Activated CD4-positive, alpha-beta memory T cell treated with anti-CD3 and anti-CD28 coated beads for 36 hours (primary cell): ENCODE data around the gene SENP1. TPM values are rescaled to one million over a fixed set of nuclear protein-coding genes. Genes with fewer than 3 reads are reported as not detected.
"Not testable (repeated sequence)": the region's sequence is repeated elsewhere in the genome, so short reads cannot be mapped to it uniquely, and the experiment has no call there.

Source experiments
- CTCF ChIA-PET: fragments of 350-600 bp; sonication (Branson Sonifier 250); formaldehyde crosslinking; loops from one replicate; lab custom pipeline; 2021; ENCODE audit warnings: antibody characterized with exemption, inconsistent platforms; lab: Charles Lee
- POLR2A ChIA-PET: fragments of 350-600 bp; sonication (Branson Sonifier 250); formaldehyde crosslinking; loops from one replicate; lab custom pipeline; 2021; ENCODE audit warnings: antibody characterized with exemption; lab: Charles Lee
- DNase-seq: peaks from one replicate; pipeline ENCODE4 v3.0.0-alpha.2; 2020
- H3K27ac Mint-ChIP-seq: one replicate; pipeline ENCODE4 v1.8.0; 2021; ENCODE audit warnings: mixed read lengths
- H3K27me3 Mint-ChIP-seq: one replicate; pipeline ENCODE4 v1.8.0; 2021; ENCODE audit warnings: mixed read lengths
- H3K36me3 Mint-ChIP-seq: one replicate; pipeline ENCODE4 v1.8.0; 2021; ENCODE audit warnings: mixed read lengths
- H3K4me1 Mint-ChIP-seq: one replicate; pipeline ENCODE4 v1.8.0; 2021; ENCODE audit warnings: low read depth, mixed read lengths
- H3K4me3 Mint-ChIP-seq: one replicate; pipeline ENCODE4 v1.8.0; 2021; ENCODE audit warnings: mild to moderate bottlenecking, mixed read lengths
- H3K9me3 Mint-ChIP-seq: one replicate; pipeline ENCODE4 v1.8.0; 2021; ENCODE audit warnings: mixed read lengths
- intact Hi-C: fragments of 100-400 bp; cut with micrococcal nuclease; formaldehyde crosslinking; loops from one replicate; pipeline ENCODE4 v1.15.1; 2023
- total RNA-seq, 2 experiments: library from RNA; stranded (reverse); gene quantifications; one replicate each; pipeline ENCODE4 v1.2.3, GENCODE V29; 2021

SENP1 gene
- total RNA-seq, 2 experiments from 2014 or later: 37.7 to 41.6 TPM

DNA sequence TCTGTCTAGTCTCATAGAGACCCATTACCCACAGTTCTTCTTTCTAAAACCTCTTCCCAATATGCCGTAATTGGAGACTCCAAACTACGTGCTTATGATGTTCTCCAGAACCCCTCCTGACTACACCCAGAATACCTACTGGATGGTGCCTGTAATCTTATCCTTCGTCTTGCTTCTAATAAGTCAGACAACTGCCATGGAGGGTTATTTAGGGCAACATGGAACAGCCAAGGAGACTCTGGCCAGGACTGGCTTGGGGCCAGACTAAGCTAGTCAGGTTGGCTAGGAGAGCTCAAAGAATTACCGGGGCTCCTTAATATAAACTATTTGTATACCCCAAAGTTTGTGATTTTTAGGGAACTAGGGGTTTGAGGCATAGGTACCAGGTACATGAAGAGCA, 20.1 kb upstream of the SENP1 start:
- no peak overlapping the region for H3K4me3 Mint-ChIP-seq
- ChIA-PET POLR2A (no interaction called here), CTCF (interaction anchor here (1.2 kb wide), 1 partner anchor 72 kb away, joined by 3 read pairs; no protein-coding TSS in a partner anchor)
- intact Hi-C loops: no loop called here
- no peaks in the 10 kb centered on the region for H3K9me3 Mint-ChIP-seq
- peaks cover 2% of the 10 kb centered on the region for H3K4me1 Mint-ChIP-seq
- no peak overlapping the region for H3K27ac Mint-ChIP-seq
- peaks cover 24% of the 10 kb centered on the region for H3K36me3 Mint-ChIP-seq
- no peak for DNase-seq
- H3K27me3 Mint-ChIP-seq: no peaks in the 10 kb centered on the region

DNA sequence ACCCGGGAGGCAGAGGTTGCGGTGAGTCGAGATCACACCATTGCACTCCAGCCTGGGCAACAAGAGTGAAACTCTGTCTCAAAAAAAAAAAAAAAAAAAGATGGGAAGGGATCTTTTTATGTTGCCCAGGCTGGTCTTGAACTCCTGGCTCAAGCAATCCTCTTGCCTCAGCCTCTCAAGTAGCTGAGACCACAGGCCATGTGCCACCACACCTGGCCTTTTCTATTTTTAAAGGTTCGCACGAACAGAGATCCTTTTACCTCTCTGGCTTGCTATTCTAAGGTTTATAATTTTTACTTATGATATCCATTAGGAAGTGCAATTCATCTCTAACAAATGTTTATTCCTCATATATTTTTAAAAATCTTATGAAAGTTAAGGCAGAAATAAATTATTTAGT, 19.7 kb upstream of the SENP1 start:
- H3K4me3 Mint-ChIP-seq, H3K27ac Mint-ChIP-seq, DNase-seq, H3K4me1 Mint-ChIP-seq, intact Hi-C loops, H3K9me3 Mint-ChIP-seq, H3K27me3 Mint-ChIP-seq, POLR2A ChIA-PET: not testable (repeated sequence)
- H3K36me3 Mint-ChIP-seq: peaks cover 24% of the 10 kb centered on the region
- CTCF ChIA-PET: interaction anchor here (1.2 kb wide), 1 partner anchor 73 kb away, joined by 3 read pairs; no protein-coding TSS in a partner anchor

DNA sequence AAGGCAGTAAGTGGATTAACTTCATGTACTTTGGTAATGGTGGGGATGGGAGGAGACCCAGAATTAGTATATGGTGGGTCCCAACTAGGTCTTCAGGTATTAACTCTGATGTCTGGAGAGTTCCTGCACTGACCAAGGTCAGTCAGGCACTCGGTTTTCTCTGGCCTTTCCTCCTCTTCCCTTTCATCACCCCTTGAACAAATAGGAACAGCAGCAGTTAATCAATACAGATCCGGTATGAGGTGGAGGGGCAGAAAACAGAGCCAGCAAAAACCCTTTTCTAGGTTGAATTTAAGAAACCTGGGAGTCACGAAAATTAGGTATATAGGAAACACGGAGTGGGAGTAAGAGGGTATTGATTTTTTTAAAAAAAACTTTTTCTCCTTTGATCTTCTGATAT, 17.3 kb upstream of the SENP1 start:
- no peaks in the 10 kb centered on the region for H3K27me3 Mint-ChIP-seq
- H3K4me1 Mint-ChIP-seq: peaks cover 19% of the 10 kb centered on the region
- H3K27ac Mint-ChIP-seq: no peak overlapping the region
- ChIA-PET POLR2A (no interaction called here), CTCF (no interaction called here)
- no peaks in the 10 kb centered on the region for H3K9me3 Mint-ChIP-seq
- DNase-seq: no peak
- intact Hi-C loops: no loop called here
- peaks cover 26% of the 10 kb centered on the region for H3K36me3 Mint-ChIP-seq
- no peak overlapping the region for H3K4me3 Mint-ChIP-seq

DNA sequence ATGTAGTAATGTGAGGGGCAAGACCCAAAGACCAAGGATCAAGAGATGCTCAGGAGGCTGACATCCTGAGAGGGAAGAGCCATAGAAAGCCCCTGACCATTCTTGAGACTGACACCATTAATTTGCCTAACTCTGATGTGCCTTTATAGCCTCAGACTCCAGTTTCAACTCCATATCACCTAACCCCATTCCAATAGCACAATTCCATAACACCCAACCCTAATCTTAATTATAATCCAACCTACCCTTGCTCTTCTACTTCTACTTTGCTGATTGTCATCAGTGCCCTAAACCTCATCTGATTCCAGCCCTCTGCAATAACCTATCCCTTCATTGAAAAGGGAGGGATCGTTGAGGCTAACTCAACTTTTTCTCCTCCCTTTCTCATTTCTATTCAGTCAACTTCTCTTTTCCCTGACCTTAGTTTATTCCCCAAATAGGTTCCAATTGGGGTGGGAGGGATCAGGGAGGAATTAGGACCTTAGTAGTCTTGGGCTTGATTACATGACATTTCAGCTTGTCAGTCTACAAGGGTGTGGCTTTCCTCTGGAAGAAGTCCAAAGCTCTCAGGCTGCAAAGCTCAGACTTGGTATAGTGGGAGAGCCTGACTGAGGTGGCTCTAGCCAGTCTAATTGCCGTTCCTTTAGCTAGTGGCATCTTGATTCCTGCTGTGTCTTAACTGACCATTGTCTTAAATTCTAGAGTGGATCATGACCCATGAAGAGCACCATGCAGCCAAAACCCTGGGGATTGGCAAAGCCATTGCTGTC, 16.4 kb upstream of the SENP1 start:
- Mint-ChIP-seq H3K27ac (no peak overlapping the region), H3K9me3 (no peaks in the 10 kb centered on the region), H3K27me3 (no peaks in the 10 kb centered on the region), H3K36me3 (peaks cover 23% of the 10 kb centered on the region), H3K4me1 (peaks cover 19% of the 10 kb centered on the region), H3K4me3 (no peak overlapping the region)
- DNase-seq: no peak
- intact Hi-C loops: no loop called here
- ChIA-PET POLR2A (no interaction called here), CTCF (no interaction called here)

DNA sequence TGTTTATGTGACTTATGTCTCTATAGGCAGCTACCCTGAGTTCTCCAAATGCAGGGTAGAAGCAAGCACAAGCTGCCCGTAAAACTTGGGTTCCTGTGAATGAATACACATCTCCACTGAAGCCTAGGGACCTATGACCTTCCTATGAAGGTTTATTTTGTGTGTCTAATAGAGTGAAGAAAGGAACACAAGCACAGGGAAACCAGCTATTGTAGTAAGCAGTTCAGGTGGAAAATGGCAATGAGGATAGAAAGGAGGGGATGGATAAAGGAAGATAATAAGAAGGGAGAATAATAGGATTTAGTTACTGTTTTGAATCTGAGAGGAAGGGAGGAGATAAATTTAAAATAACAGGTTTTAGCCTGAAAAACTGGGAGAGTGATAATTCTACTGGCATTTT, 15.6 kb upstream of the SENP1 start:
- Mint-ChIP-seq H3K9me3 (no peaks in the 10 kb centered on the region), H3K4me1 (peaks cover 19% of the 10 kb centered on the region), H3K4me3 (no peak overlapping the region), H3K36me3 (peaks cover 17% of the 10 kb centered on the region), H3K27me3 (peaks cover 3% of the 10 kb centered on the region), H3K27ac (no peak overlapping the region)
- no peak for DNase-seq
- intact Hi-C loops: no loop called here
- ChIA-PET POLR2A (no interaction called here), CTCF (no interaction called here)

DNA sequence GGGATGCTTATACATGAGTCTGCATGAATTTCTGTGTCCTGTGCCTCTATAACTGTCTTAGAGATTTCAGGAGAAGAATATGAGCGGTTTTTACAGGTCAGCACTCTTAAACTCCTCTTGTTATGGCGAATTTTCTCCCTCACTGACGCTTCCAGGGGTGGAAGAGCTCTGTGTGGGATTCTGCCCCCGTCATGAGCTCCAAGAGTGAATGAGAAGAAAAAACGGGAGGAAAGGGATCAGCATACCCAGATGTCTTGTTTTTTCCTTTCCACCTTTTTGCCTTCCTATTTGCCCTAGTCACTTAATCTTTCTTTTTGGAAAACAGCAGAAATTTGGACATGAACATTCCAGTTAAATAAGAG, 13.9 kb upstream of the SENP1 start:
- Mint-ChIP-seq H3K27me3 (peaks cover 3% of the 10 kb centered on the region), H3K9me3 (no peaks in the 10 kb centered on the region), H3K27ac (no peak overlapping the region), H3K4me3 (peak overlapping the region; percentile 99), H3K4me1 (peaks cover 19% of the 10 kb centered on the region), H3K36me3 (peaks cover 9% of the 10 kb centered on the region)
- DNase-seq: no peak
- ChIA-PET CTCF (interaction anchor here (0.6 to 1.1 kb wide), 2 partner anchors 18 to 49 kb away, joined by 3 to 4 read pairs; no protein-coding TSS in a partner anchor), POLR2A (interaction anchor here (3.0 kb wide), 1 partner anchor 14 kb away, joined by 14 read pairs; the partner anchor contains the start of gene SENP1)
- intact Hi-C loops: loop anchor here (1.0 kb wide), 2 partner anchors 14 to 37 kb away; partner anchors contain the start of genes ASB8 and SENP1

DNA sequence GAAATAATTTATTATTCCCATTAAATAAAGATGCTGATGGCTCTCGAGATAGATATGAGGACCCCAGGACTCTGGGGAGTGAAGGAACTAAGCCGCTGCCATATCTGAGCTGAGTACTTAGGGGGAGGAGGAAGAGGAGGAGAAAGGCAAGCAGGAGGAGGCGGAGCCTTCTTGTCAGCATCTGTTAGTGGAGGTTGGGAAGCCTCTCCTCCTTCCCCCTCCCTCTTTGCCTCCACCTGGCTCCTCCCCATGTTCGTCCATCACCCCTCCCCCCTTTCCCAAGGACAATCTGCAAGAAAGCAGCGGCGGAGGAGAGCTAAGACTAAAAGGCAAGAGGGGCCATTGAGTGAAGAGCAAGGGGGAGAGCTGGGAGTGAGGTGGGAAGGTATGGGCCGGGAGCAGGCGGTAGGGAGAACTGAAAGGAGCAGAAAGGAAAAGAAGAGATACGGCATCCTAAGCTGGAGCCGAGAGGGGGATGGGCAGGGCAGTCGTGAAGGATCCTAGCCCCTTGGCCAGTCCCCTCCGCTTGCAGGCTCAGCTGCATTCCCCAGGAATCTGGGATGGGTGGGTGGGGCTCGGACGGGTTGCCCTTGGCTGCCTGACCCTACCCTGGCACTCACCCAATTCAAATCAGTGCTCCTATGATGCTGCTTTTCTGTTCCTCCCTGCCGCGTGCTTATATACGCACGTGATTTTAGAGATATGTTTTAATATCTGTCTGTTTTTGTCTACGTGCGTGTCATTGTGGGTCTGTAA, 13.4 kb upstream of the SENP1 start, which contains the start of gene PFKM:
PFKM (plus strand) TSS at position 287 of the 756 bp plus-strand sequence. CDS start 3,411 bp downstream, outside the sequence.
- Mint-ChIP-seq H3K27ac (peak within 1 kb of the TSS; percentile 76), H3K4me1 (peaks cover 19% of the 10 kb centered on the region), H3K9me3 (no peaks in the 10 kb centered on the region), H3K4me3 (peak within 1 kb of the TSS; percentile 99), H3K36me3 (peaks cover 7% of the 10 kb centered on the region), H3K27me3 (peaks cover 3% of the 10 kb centered on the region)
- peak; percentile 85 for DNase-seq
- POLR2A ChIA-PET: interaction anchor here (1.0 to 3.0 kb wide), 2 partner anchors 13 to 24 kb away, joined by 3 to 14 read pairs; partner anchors contain the start of gene SENP1
- intact Hi-C loops: loop anchor here (1.0 kb wide), 2 partner anchors 13 to 38 kb away; partner anchors contain the start of genes ASB8 and SENP1
- CTCF ChIA-PET: interaction anchor here (1.1 kb wide), 1 partner anchor 19 kb away, joined by 3 read pairs; no protein-coding TSS in a partner anchor

DNA sequence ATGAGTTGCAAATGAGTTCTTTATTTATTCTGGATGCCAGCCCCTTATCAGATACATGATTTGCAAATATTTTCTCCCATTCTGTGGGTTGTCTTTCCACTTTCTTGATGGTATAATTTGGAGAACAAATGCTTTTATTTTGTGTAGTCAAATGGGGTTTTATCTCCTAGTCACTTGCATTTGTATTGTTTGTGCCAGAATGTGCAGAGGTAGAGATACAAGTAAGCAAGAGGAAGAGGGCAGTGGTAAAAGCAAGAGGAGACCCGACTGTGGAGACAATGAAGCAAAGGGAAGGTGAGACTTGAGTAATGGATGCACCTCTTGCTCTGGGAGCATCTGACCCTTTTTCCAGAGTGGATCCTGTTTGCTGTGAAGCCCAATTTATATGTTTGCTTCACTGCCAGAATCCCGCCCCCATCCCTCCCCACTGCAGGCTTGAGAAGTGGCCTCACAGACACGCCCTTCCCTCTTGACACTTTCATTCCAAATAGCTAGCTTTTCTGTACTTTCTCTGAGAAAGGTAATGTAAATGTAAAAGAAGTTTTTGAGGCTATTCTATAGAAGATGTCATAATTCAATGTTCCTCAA, 12.5 kb upstream of the SENP1 start:
- H3K27me3 Mint-ChIP-seq: peaks cover 3% of the 10 kb centered on the region
- CTCF ChIA-PET: no interaction called here
- H3K9me3 Mint-ChIP-seq: no peaks in the 10 kb centered on the region
- DNase-seq: no peak
- peaks cover 5% of the 10 kb centered on the region for H3K36me3 Mint-ChIP-seq
- intact Hi-C loops: no loop called here
- peaks cover 19% of the 10 kb centered on the region for H3K4me1 Mint-ChIP-seq
- POLR2A ChIA-PET: interaction anchor here (1.0 to 3.0 kb wide), 2 partner anchors 13 to 24 kb away, joined by 3 to 14 read pairs; partner anchors contain the start of gene SENP1
- H3K27ac Mint-ChIP-seq: no peak overlapping the region
- H3K4me3 Mint-ChIP-seq: peak overlapping the region; percentile 99

DNA sequence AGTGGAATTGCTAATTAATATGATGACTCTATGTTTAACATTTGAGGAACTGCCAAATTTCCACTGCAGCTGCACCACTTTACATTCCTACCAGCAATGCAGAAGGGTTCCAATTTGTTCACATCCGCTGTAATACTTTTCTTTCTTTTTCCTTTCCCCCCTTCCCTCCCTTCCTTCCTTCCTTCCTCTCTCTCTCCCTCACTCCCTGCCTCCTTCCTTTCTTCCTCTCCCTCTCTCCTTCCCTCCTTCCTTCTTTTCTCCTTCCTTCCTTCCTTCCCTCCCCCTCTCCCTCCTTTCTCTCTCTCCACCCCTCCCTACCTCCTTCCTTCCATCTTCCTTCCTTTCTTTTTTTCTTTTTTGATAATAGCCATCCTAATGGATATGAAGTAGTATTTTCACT, 10.1 kb upstream of the SENP1 start:
- Mint-ChIP-seq H3K36me3 (peaks cover 2% of the 10 kb centered on the region), H3K27me3 (peaks cover 3% of the 10 kb centered on the region), H3K27ac (no peak overlapping the region), H3K4me3 (no peak overlapping the region), H3K4me1 (peaks cover 17% of the 10 kb centered on the region), H3K9me3 (no peaks in the 10 kb centered on the region)
- ChIA-PET POLR2A (no interaction called here), CTCF (no interaction called here)
- no peak for DNase-seq
- intact Hi-C loops: no loop called here

DNA sequence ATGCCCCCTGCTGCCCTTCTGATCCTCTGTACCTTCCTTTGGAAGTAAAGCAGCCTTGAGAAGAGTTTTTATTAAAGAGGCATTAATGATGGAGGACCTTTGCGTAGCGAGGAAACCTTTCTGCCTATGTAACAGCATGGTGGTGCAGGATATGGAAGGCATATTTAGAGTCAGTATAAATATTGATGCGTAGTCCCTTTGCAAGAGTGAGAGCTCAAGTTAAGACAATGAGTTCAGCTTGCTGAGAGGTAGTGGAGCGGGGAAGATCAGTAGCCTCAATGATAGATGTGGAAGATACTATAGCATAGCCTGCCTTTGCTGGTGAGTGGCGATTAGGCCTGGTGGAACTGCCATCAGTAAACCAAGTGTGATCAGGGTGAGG, 5.4 kb upstream of the SENP1 start:
- H3K27ac Mint-ChIP-seq, intact Hi-C loops, H3K27me3 Mint-ChIP-seq, POLR2A ChIA-PET, H3K4me3 Mint-ChIP-seq, H3K9me3 Mint-ChIP-seq, CTCF ChIA-PET, DNase-seq, H3K36me3 Mint-ChIP-seq: not testable (repeated sequence)
- H3K4me1 Mint-ChIP-seq: peaks cover 26% of the 10 kb centered on the region

DNA sequence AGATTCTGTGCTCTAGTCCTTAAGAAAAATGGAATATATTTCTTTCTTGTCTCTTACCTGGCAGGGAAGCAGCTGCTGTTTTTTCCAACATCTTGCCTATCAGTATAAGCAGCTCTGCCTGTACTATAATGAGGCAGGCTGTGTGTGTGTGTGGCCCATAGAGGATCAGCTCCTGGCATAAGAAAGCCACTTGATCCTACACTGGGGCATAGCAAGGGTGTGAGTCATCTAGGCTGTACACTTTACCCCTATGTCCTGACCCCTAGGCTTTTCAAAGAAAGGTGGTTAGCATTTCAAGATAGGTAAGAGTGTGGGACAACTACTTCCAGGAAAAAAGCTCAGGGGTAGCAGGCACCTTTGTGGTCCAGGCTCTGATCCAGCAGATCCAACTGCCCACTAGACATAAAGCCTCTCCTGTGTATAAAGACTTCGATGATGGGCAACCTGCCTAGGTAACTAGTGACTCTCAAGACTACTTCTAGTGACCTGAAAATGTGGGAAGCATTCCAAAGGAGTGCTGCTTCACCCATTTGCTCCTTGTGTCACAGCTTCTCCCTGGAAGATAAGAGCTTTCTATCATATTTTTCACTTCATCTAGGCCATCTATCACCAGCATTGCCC, 4.9 kb upstream of the SENP1 start:
- Mint-ChIP-seq H3K36me3 (no peaks in the 10 kb centered on the region), H3K9me3 (no peaks in the 10 kb centered on the region), H3K4me1 (peaks cover 28% of the 10 kb centered on the region), H3K27ac (no peak overlapping the region), H3K4me3 (no peak overlapping the region), H3K27me3 (no peaks in the 10 kb centered on the region)
- intact Hi-C loops: no loop called here
- ChIA-PET POLR2A (no interaction called here), CTCF (no interaction called here)
- no peak for DNase-seq
